Caki2 (cell line): ENCODE results near the gene DRC7. TPM values are rescaled to one million over a fixed set of nuclear protein-coding genes. Genes with fewer than 3 reads are reported as not detected.

Source experiments
- DNase-seq: peaks from one replicate; pipeline ENCODE4 v3.0.0-alpha.2; 2015; ENCODE audit warnings: low read depth
- in situ Hi-C: cut with HindIII; loops from 2 replicates; pipeline ENCODE4 v1.10.0; 2016; ENCODE audit warnings: low sequenced_read_pairs, low pct_unique_long_range_greater_than_20kb, mixed read lengths
- total RNA-seq: library from RNA; depleted of rRNA; stranded (reverse); fragments of >200 nt; shearing (Covaris generic); gene quantifications from 2 replicates; pipeline ENCODE4 v1.2.3, GENCODE V29; 2014; ENCODE audit warnings: low replicate concordance

Gene DRC7
- total RNA-seq, 1 experiment from 2014 or later = not detected

DNA sequence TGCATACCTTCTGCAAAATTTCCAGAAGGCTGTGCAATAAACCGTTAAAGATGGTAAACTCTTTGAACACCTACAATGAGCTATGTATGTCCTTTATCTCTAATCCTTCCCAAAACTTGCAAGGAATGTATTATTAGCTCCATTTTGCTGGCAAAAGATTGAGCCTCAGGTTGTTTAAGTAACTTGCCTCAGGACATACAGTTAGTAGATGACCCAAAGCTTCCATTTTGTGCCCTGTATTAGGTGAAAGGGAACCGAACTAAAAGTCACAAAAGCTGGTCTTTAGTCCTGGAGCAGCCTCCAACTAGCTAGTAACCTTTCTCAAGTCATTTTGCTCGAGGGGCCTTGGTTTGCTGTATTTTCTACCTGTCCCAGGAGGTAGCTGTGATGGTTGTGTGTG is 22.2 kb upstream of the DRC7 start:
- DNase-seq = no peak
- in situ Hi-C loops = no loop called here

- no peak for DNase-seq
- in situ Hi-C loops = no loop called here
Observed at GRCh38 chr16:57672824-57673223, 21.8 kb upstream of the DRC7 start.

GRCh38 chr16:57675741-57676551 is 18.7 kb upstream of the DRC7 start:
- no peak for DNase-seq
- in situ Hi-C loops = no loop called here

DNA sequence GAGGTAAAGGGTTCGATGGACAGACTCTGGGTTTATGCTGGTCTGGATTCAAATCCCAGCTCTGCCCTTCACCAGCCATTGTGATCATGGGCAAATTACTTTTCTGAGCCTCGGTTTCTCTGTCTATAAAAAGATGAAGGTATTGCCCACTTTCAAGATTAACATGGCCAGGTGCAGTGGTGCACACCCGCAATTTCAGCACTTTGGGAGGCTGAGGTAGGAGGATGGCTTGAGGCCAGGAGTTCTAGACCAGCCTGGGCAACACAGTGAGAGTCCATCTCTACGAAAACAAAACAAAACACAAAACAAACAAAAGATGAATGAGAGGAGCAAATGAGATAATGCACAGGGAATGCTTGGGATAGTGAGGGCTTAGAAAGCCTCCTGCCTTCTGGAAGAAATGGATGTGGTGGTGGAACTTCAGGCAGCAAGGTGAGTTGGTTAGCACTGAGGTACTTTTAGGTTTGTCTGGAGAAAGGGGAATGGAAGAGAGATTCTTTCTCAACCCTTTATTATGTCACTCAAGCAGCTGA is 18.0 kb upstream of the DRC7 start:
- DNase-seq = no peak
- in situ Hi-C loops = no loop called here

- no peak for DNase-seq
- in situ Hi-C loops = no loop called here
Observed at GRCh38 chr16:57677622-57678369, 16.8 kb upstream of the DRC7 start.

DNA sequence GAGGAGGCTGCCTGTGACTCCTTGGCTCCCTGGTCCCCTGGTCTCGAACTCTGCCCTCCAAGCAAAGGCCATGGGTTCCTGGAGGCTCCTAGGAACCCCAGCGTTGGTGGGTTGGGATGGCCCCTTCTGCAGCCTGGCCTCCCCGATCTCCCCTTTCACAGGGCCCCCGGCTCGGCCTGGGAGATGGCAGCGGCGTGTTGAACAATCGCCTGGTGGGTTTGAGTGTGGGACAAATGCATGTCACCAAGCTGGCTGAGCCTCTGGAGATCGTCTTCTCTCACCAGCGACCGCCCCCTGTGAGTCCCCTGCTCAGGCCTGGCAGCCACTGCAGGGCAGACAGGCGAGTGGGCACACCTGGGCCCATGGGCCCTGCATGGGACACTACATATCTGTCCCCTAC is 15.6 kb upstream of the DRC7 start:
- no peak for DNase-seq
- in situ Hi-C loops = no loop called here

DNA sequence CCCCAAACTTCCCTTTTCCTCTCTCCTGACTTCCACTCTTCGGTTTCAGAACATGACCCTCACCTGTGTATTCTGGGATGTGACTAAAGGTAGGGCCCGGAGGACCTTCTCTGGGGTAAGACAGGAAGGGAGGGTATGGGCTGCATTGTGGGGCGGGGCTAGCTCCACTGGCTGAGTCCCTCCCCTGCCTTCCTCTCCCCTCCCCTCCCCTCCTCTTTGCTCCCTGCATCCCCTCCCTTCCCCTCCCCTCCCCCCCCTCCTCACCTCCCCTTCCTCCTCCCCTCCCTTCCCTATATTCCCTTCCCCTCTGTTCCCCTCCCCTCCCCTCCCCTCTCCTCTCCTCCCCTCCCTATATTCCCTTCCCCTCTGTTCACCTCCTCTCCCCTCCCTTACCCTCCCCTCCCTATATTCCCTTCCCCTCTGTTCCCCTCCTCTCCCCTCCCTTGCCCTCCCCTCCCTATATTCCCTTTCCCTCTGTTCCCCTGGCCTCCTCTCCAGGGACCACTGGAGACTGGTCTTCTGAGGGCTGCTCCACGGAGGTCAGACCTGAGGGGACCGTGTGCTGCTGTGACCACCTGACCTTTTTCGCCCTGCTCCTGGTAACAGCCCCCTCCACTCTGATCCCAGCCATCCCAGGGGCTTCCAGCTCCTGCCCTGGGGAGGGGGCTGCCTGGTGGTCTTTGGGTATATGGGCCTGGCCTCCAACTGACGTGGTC is 14.7 kb upstream of the DRC7 start:
- no peak for DNase-seq
- in situ Hi-C loops = no loop called here

- in situ Hi-C loops = no loop called here
- no peak for DNase-seq
Observed at GRCh38 chr16:57680842-57681375, 13.7 kb upstream of the DRC7 start.

DNA sequence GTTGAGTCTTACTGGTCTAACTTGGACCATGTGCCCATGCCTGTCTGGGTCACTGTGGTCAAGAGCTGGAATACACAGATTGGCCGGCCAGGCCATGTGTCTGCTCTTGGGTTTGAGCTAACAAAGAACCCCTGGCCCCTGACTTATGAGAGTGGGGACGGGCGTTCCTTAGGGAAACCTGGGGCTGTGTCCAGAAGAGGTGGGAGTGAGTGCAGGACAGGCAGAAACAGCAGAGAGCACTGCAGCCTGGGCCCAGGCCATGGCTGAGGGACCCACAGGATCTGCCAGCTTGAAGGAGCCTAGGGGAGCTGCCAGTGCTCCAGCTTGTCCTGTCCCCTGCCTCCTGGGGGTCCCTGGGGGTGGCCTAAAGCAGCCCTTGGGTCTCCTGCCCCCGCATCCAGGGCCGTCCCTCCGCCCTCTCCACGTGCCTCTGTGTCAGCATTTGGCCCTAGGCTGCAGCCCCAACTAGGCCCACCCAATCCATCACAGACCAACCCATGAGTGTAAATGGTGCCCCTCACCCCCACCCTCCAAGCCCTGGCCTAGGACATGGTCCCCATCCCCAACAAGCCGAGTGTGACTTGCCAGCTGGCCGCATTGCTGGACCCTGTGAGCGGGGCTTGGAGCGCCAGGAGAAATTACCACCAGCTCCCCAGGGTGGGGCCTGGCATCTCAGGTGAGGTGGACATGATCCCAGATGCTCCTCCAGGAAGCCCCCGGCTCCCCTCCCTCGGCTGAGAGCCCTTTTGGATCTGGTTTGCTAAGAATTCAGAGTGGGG is 12.5 kb upstream of the DRC7 start:
- no peak for DNase-seq
- in situ Hi-C loops = no loop called here

- in situ Hi-C loops = no loop called here
- DNase-seq = no peak
Observed at GRCh38 chr16:57682809-57683635, 11.6 kb upstream of the DRC7 start.

DNA sequence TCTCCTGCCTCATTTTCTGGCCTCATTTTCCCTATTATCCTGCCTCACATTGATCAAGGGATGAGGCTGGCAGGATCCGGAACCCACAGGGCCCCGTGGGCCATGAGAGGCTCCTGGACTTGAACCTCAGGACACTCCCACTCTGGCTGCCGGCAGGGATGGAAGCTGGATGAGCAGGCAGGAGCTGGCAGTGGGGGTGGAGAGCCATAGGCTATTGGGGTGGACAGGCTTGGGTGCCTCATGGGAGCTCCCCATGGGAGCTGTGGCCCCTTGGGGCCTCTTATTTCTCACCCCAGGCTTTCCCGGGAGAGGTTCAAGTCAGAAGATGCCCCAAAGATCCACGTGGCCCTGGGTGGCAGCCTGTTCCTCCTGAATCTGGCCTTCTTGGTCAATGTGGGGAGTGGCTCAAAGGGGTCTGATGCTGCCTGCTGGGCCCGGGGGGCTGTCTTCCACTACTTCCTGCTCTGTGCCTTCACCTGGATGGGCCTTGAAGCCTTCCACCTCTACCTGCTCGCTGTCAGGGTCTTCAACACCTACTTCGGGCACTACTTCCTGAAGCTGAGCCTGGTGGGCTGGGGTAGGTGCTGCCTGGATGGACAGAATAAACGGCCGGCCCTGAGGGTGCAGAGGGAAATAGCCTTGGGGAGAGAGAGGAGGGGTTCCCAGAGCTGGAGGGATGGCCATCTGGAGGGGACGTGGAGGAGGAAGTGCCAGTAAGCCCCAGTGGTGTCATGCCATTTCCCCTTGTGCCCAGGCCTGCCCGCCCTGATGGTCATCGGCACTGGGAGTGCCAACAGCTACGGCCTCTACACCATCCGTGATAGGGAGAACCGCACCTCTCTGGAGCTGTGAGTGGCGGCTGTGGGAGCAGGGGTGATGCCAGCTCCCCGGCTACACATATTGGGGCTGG is 10.7 kb upstream of the DRC7 start:
- DNase-seq = no peak
- in situ Hi-C loops = no loop called here

DNA sequence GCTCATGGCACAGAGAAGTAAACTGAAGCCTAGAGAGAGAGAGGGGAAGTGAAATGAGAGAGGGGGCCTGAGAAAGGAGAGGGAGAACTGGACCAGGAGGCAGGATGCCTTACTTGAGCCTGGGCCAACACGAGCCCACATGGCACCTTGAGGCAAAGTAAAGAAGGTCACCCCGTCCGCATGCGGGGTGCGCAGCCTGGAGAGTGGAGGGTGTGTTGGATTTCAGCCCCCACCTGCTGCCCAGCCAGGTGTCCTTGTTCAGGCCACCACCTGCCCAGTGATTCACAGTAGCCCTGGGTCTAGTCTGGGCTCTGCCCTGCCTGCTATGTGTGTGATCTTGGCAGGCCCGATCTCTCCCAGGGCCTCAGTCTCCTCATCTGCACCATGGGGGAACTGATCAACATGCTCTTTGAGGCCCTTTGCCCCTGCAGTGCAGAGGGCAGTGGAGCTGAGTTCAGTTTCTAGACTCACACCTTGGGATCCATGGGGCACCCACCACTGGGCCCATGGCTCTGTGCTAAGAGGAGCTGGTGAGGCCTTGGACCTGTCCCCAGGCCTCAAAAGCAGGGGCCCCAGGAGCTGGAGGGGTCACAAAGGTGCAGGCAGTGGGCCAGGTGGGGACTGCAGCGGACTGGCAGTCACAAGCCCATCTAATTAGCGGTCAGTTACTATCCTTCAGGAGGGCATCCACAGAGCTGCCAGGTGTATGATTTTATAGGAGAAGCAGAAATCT is 9.8 kb upstream of the DRC7 start:
- in situ Hi-C loops = no loop called here
- DNase-seq = no peak

- no peak for DNase-seq
- in situ Hi-C loops = no loop called here
Observed at GRCh38 chr16:57685633-57686032, 9.0 kb upstream of the DRC7 start.

DNA sequence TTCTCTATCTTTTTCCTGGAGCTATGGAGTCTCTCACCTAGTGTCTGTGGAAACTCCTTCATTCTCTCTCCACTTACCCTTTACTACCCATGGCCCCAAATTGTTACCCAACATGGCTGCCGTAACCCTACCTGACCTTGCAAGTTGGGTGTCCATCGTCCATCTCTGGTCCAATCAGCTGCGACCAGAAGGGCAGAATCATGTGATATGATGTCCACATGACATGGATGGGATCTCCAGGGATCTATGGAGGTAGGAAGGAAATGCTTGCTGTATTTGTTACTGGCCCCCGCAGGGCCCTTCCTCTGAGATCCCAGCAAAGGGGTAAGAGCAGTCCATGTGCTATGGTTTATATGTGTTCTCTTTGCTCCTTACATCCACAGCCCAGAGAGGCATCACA is 8.0 kb upstream of the DRC7 start:
- no peak for DNase-seq
- in situ Hi-C loops = no loop called here

DNA sequence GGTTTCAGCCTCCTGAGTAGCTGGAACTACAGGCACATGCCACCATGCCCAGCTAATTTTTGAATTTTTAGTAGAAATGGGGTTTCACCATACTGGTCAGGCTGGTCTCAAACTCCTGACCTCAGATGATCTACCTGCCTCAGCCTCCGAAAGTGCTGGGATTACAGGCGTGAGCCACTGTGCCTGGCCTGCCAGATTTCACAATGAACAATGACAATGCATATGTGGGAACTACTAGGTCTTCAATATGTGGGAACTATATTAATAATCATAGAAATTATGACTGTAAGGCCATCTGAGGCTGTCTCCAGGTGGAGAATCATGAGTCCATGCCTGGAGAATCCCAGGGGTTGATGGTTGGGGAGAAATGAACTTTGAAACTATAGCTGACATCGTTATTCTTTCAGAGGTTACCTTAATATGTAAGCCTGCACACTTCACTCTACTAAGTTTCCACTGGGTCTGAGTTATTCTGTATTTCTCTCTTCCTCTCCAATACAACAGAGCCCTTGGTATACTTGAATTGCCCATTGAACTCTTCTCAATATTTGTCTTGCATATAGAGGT is 7.2 kb upstream of the DRC7 start:
- in situ Hi-C loops = no loop called here
- DNase-seq = no peak
